Cerebellar nuclear complex (tissue), 1 donor: ENCODE data around the gene CDK2AP2.
"Not testable (repeated sequence)": the region's sequence is repeated elsewhere in the genome, so short reads cannot be mapped to it uniquely, and the experiment has no call there.

ENCODE experiments used
- DNase-seq, 2 experiments: peaks; one replicate each; lab custom pipeline; 2025; lab: John Stamatoyannopoulos, UW

The CDK2AP2 gene

DNA sequence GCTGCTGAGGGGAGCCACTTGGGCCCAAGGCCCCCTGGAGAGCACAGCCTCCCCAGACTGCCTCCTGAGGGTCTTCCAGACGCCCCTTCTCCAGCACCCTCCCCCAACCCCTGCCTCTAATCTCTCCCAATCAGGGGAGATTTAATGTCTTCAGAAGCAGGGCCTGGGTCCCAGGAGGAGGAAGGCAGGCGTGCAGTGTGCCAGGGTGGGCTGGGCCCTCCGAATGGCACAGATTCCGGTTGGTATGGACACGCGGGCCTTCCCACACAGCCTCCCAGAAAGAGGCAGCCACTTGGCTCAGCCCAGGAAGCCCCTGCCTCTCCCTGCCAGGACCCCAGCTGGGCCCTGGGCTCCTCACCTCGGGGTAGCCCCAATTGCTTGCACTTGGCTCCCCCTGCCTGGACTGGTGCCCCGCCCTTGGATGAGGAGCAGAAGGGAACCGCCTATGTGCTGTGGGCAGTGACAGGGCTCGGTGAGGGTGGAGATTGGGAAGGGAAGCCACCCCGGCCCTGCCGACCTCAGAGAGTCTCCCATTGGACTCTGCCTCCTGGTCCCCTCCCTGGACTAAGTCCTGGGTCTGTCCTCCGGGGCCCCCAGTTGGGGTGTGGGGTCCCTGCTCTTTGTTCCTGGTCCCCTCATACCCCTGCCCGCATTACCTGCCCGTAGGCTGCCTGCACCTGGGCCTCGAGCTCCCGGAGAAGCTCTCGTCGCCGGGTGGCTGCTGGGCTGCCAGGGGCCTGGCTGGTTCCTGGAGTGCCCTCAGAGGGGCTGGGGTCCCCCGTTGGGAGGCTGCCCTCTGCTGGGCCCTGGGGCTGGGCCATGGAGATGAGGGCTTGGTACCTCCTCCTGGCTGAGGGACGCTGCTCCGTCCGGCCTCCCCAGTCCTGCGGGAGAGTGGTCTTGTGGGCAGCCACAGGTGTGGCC is 15.9 kb upstream of the CDK2AP2 start:
- DNase-seq = no peak

DNA sequence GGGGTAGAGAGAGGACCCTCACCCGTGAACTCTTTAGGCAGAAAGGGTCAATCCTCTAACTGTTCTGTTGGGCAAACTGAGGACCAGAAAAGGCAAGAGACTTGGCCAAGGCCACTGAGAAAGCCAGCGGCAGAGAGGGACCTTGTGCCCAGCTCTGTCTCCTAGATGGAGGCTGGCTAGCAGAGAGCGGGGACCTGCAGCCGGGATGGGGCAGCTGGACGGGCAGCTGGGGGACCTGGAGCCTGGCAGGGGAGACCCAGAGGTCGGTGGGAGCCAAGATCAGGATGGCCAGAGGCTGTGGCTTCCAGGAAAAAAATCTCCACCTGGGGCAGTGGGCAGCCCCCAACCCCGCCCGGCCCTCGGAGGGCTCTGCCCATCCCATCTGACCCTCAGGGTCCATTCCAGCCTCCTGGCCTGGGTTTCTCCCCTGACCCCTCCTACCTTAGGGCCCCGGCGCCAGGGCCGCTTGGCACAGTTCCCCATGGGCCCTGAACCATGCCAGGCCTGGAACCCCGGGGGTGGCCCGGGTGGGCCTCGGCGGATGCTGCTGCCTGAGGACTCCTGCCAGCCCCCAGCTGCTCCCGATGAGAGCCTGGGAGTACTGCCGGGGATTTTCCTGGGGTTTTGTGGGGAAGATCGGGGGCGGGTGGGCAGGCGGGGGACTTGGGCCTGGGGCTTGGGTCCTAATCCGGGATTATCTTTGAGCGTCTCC is 15.0 kb upstream of the CDK2AP2 start, which contains the start of gene CABP2:
TSS of gene CABP2 (minus strand) at position 603 of the 712 bp plus-strand sequence. CDS start at position 483, 120 bp downstream.
- no peak for DNase-seq

DNA sequence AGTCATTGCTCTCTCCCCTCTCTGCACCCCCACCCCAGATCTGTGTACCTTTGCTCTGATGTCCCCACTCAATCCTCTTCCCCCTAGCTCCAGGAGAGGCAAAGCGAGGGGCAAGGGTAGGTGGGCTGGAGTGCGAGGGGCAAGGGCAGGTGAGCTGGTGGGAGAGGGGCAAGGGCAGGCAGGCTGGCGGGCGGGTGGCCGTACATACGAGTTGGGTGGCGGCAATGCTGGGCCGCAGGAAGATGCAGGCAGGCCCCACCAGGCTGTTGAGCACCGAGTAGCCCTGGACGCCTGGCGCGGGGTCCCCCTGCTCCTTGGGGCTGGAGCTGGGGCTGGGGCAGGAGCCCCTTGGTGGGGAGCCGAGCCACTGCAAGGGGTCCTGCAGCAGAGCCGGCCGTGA is 14.4 kb upstream of the CDK2AP2 start:
- no peak for DNase-seq

DNA sequence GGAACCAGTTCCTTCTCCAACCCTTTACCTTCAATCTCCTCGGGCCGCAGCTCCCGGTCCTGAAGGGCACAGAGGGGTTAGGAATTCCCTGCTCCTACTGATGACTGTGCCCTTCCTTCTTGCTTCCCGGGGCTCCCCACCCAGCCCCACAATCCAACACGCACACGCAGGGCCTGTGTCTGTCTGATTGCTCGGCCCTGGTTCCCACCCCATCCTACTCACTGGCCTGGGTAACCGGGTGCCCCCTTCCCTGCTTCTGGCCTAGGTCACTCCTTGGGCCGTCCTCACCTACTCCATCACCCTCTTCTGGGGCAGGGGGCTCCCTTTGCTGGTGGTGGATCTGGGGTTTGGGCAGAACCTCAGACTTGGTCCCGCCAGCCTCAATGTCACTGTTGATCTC is 14.0 kb upstream of the CDK2AP2 start:
- DNase-seq = no peak

DNA sequence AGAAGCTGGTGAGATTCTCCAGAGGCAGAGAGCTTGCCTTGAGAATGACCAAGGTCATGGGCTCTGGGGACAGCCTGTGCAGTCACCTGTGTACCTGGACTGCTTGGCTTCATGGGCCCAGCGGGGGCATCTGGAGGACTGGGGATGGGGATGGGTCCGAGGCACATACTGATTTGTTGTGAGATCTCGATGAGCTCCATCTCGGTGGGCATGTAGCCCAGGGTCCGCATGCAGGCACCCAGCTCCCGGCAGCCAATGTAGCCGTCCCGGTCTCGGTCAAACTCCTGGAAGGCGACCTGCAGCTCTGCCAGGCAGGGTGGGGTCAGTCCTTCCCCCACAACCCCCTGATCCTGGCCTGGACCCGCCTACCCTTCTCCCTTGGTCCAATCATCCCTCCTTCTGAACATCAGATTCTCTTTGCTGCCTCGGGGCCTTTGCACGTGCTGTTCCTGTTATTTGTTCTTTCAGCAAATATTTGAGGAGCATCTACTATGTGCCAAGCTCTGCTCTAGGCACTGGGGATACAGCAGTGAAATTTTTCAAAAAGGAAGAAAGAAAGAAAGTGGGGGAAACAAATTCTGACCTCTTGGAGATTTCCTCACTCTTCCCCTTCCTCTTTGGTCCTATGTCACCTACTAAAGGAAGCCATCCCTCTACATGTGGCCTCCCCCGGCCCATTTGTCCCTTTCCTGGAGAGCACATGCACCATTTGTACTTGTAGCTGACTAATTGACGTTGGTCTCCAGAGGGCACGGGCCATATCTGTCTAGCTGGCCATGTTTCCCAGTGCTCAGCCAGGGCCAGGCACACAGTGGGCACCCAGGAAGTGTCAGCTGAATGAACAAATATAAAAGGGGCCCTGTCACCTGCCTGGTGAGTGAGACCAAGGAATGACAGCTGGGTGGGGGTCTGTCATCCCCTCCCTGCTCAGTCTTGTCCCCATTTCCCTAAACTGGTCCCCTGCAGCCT is 13.2 kb upstream of the CDK2AP2 start:
- no peak for DNase-seq

DNA sequence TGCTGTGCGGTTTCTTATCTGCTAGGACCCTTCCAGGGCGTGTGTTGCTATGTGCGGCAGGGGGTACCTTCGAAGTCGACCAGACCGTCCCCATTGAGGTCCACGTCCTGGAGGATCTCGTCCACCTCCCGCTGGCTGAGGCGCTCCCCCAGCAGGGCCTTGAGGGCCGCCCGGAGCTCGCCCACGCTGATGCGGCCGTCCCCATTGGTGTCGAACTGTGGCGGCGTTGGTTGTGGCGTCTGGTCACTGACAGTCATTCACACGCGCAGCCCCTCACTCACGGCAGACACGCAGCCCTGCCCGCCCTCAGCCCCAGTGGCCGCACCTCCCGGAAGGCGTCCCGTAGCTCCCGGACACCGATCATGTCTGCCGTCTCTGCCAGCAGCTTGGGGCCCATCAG is 11.8 kb upstream of the CDK2AP2 start:
- no peak for DNase-seq

DNA sequence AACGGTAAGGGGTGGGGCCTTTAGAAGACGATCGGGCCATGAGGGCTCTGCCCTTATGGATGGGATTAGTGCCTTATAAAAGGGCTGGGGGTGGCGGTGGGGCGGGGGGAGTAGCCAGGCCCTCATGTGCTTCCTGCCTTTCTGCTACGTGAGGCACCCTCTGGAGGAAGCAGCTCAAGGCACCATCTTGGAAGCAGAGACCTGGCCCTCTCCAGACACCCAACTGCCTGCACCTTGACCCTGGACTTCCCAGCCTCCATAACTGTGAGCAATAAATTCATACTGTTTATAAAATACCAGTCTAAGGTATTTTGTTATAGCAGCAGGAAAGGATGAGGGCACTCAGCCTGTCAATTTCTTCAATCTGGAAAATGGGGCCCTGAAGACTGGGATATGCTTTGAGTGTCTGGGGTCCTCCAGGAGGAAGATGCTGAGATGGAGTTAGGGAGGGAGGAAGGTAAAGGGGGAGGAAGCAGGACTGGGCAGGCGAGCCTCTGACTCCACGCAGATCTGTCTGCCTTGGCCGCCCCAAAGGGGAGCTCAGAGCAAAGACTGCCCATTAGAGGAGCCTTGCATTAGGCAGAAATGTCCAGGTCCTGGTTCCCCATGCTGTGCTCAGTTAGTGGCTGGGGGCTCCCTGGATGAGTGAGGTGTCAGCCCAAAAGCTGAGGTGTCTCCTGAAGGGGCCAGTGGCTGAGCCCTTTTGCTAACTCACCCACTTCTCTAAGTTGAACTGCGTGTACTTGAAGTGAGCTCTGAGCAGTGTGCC is 10.0 kb upstream of the CDK2AP2 start:
- DNase-seq = no peak

DNA sequence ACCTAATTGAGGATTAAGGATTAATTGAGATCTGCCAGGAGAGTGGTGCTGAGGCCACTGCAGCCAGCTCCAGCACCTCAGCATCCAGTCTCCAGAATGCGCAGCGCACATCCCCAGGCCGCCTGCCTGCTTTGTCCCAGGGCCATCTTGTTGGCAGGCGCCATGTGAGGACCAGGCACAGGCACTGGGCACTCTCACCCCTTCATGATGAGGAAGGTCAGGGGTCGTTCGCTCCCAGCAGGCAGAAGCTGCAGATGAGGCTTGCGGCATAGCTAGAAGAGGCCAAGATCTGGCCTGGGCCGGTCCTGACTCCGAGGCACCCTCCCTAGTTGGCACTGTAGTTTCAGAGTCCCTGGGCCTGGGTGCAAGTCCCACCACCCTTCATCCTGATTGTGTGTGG is 8.8 kb upstream of the CDK2AP2 start:
- DNase-seq = no peak

DNA sequence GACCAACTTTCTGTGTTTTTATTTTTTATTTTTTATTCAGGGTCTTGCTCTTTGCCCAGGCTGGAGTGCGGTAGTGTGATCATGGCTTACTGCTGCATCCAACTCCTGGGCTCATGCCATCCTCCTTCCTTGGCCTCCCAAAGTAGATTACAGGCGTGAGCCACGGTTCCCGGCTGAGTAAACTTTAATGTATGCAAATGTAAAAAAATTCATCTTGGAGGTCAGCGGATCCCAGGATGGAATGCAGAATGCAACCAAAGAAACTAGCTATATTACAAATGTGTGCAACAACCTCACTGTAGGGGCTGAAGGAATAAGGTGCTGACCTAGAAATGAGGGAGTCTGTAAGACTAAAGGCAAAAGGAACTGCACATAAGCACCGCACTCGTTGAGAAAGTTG is 6.2 kb upstream of the CDK2AP2 start:
- no peak for DNase-seq

DNA sequence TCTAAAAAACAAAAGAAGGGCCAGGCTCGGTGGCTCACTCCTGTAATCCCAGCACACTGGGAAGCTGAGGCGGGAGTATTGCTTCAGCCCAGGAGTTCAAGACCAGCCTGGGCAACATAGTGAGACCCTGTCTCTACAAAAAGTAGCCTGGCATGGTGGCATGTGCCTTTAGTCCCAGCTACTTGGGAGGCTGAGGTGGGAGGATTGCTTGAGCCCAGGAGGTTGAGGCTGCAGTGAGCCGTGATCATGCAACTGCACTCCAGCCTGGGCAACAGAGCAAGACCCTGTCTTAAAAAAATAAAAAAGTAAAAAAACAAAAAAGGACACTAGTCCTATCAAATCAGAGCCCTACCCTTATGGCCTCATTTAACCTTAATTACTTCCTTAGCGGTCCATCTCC is 3.6 kb upstream of the CDK2AP2 start:
- not testable (repeated sequence) for DNase-seq

DNA sequence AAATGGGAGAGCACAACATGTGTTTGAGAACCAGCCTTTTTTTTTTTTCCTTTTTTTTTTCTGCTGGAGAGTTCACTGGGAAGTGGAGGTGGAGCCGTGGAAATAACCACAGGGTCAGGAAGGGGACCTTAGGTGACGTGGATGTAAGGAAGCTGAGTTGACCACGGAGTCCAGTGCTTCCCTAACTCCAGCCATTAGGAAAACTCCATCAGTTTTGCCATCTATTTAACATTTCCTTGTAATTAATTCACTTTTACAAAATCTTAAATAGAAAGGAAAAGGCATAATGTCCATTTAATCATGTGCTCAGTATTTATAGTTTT is 2.0 kb upstream of the CDK2AP2 start:
- no peak for DNase-seq

DNA sequence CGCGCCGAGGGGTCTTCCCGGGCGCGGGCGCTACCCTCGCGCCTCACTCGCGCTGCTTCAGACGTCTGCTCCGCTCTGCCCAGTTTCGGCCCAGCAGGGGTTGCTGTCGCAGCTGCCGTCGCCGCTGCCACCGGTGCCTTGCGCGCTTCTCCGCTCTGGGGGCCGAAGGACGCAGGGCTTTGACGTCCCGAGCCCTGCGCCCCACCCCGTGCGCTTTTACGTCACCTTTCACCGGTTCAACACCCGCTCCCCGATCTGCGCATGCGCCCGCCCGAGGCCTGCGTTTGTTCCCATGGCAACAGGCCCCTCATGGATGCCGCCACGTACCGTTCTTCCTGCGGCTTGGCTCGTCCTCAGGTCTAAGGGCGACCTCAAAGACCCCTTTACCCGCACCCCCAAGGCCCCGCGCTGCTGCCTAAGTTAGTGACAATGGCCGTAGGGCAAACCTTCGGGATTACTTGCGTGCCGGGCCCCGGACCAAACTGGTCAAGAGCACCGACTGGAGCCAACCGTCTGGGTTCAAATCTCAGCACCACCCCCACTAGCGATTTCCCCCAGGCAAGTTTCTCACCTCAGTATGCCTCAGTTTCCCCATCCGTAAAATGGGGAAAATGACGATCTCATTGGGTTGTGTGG is 642 bp upstream of the CDK2AP2 start:
- DNase-seq = peak; percentile 59 to 81

DNA sequence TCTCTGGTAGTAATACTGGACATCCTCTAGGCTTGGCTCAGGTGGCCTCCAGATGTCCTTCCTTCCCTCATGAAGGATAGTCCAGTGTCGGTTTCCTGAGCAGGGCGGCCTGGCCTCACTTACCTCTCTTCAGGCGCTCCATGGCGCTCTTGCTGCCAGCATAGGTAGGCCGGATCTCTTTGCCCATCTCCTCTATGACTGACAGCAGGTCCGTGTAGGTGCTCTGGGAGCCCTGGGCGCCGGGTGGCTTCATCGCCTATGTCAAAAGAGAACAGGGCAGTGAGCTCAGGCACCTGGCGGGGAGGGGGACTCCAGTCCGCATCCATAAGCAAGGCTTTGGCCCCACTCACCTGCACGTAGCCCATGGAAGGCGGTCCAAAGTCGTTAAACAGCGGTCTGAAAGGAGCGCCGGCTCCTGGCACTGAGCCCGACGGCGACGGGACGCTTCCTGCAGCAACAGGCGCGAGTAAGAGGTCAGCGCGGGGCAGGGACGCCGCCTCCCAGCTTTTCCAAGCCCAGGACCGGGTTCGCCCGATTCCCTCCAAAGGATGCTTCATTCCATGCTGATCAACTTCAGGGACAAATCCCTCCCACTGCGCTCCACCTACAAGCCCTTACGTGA is 609 bp downstream of the CDK2AP2 start:
- DNase-seq = no peak

DNA sequence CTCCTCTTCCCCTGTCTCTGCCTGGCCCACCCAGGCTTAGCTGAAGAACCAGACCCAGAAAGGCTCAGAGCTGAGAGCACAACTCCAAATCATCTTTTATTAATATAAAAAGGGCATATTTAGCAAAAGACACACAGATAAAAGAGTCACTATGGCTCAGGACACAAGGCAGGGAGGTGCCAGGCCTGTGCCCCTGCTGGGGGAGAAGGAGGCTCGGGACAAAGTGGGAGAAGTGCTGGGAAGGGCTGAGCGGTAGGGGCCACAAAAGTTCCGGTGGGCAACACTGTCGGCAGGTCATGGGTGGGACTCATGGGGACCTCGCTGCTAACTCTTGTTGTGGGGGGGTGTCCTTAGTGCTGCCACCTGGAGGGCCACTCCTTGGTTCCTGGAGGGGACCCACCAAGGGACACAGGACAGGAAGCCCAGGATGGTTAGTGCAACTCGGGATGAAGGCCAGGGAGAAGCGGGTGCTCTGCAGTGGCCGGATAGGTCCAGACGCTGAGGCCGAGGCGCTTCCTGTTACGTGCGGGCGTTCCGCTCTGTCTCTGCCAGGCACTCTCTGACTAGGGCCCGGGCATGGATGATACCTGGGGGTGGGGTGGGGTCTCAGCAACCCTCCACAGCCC is 1.4 kb downstream of the CDK2AP2 start:
- DNase-seq = no peak

DNA sequence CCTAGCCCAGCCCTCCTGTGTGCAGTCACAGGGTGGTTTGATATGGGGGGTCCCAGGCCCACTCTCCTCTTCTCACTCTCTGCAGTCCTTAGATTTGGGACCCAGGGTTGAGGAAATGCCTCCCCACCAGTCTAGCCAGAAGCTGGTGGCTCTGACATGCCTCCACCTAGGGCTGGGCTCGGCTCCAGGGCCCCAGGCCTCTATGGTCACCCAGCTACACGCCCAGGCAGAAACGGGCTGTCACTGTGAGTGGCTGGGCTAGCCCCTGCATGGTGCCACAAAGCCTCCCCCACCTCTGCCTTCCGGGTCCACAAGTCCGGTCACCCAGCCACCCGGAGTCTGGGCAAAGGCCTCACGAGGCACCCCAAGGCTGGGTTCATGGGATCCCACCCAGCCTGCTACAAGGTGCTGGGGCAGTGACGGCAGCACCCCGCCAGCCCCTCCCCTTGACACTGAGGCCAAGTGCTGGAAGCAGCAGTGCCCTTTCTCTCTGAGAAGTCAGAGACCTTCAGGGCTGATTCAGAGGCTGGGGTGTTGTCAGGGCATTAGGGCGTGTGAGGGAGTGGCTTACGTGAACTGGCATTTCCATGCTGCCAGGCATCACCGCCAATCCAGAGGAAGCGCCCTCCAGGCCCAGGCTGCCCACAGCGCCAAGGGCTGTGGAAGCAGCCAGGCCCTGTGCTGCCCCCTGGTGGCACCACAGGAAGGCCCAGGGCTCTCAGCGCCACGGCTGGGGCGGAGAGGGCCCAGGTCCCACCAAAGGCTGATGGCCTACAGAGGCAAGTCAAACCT is 2.2 kb downstream of the CDK2AP2 start:
- DNase-seq = peak; percentile 62 to 63

DNA sequence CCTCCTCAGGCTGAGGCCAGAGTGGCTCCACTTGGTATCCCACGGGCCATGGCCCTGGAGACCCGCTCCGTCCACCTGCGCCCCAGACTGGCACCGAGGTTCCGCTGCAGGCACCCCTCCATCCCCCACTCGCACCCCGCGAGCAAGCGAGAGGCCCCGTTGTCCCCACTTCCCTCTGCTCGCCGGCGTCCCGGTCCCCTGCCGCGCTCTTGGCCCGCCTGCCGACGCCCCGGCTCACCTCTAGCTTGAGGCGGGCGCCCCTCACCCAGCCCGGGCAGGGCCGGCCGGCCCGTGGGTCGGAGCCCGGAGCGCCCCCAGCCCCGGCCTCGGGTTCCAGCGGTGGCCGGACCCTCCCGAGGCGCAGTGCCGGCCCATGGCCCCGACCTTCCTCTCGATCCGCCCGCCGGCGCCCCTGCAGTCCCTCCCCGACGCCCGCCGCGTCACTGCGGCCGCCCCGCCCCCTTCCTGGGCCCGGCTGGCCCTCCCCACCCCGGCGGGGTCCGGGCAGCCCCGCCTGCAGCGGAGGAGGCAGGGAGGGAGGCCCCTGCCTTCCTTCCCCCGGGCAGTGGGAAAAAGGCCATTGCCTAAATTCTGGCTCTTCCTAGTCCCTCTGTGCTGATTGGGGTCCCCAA is 2.9 kb downstream of the CDK2AP2 start, which contains the start of gene PITPNM1:
TSS of gene PITPNM1 (minus strand) at position 414 of the 632 bp plus-strand sequence. CDS start 1,183 bp downstream, outside the sequence.
- no peak for DNase-seq

DNA sequence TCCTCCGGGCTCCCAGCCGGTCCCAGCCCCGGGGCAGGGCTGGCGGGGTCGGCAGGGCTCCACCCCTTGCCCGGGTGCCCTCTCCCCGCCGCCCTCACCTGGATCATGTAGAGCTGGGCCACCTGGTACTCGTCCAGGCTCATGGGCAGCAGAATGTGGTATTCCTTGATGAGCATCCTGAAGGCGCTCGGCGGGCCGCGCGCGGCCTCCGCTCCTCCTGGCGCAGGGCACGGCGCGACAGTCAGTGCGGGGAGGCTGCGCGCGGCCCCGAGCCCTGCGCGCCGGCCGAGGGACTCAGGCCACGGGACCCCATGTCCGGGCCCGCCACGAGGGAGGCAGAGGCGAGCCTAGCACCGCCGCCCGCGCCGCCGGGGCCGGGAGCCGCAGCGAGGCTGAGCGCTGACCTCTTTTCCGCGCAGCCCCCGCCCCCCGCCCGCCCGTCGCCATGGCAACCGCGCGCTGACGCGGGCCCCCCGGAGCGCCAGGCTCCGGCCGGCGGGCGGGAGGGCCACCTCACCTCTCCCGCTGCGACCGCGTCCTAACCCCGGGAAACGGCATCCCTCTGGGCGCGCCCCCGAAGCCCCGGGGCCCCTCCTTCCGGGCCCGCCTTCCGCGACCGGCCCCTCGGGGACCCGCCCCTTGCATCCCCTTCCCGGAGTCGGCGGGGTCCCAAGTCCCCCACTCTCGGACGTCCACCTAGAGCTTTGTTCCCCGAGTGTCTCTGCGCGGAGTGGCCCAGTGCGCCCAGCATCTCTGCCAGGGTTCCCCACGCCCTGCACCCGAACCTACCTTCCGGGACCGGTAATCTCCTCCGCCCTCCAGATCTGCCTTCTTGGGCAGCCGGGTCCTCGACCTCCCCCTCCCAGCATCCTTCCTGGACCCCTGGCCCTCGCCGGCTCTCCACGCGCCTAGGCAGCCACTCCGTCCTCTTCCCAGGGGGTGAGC is 3.7 kb downstream of the CDK2AP2 start:
- DNase-seq = no peak
